ENCODE results near the gene SEC11C. TPM values are rescaled to one million over a fixed set of nuclear protein-coding genes. Genes with fewer than 3 reads are reported as not detected.
"Not testable (repeated sequence)": the region's sequence is repeated elsewhere in the genome, so short reads cannot be mapped to it uniquely, and the experiment has no call there.

The SEC11C gene
- total RNA-seq, 1 donor from 2014 or later, result 23.2 TPM

- DNase-seq; intact Hi-C loops (cut with micrococcal nuclease); ATAC-seq: not testable (repeated sequence)
Measured at GRCh38 chr18:59142800-59143416, 3.2 kb downstream of the SEC11C start.

GRCh38 chr18:59143441-59143840, 3.8 kb downstream of the SEC11C start:
- ATAC-seq (no peak), DNase-seq (no peak)
- intact Hi-C loops (cut with micrococcal nuclease), result no loop called here

- ATAC-seq, result no peak
- no peak for DNase-seq
- intact Hi-C loops (cut with micrococcal nuclease), result no loop called here
Measured at GRCh38 chr18:59144483-59144882, 4.8 kb downstream of the SEC11C start.

- intact Hi-C loops (cut with micrococcal nuclease), result no loop called here
- DNase-seq (no peak), ATAC-seq (no peak)
Measured at GRCh38 chr18:59145055-59145454, 5.4 kb downstream of the SEC11C start.

GRCh38 chr18:59148192-59148591, 8.5 kb downstream of the SEC11C start:
- DNase-seq (no peak), ATAC-seq (no peak)
- intact Hi-C loops (cut with micrococcal nuclease), result no loop called here

GRCh38 chr18:59149007-59149406, 9.3 kb downstream of the SEC11C start:
- intact Hi-C loops (cut with micrococcal nuclease), result no loop called here
- no peak for DNase-seq
- ATAC-seq, result no peak

- intact Hi-C loops (cut with micrococcal nuclease), result no loop called here
- ATAC-seq (no peak), DNase-seq (no peak)
Measured at GRCh38 chr18:59149416-59149815, 9.7 kb downstream of the SEC11C start.

- DNase-seq (no peak), ATAC-seq (no peak)
- intact Hi-C loops (cut with micrococcal nuclease), result no loop called here
Measured at GRCh38 chr18:59150236-59150635, 10.6 kb downstream of the SEC11C start.

GRCh38 chr18:59155153-59155552, 15.5 kb downstream of the SEC11C start:
- DNase-seq (no peak), ATAC-seq (no peak)
- intact Hi-C loops (cut with micrococcal nuclease), result no loop called here

GRCh38 chr18:59156316-59156715, 16.6 kb downstream of the SEC11C start:
- no peak for ATAC-seq
- intact Hi-C loops (cut with micrococcal nuclease), result no loop called here
- DNase-seq, result no peak

GRCh38 chr18:59159265-59159664, 19.6 kb downstream of the SEC11C start:
- intact Hi-C loops (cut with micrococcal nuclease), result no loop called here
- no peak for ATAC-seq
- no peak for DNase-seq

- DNase-seq (no peak), ATAC-seq (no peak)
- intact Hi-C loops (cut with micrococcal nuclease), result no loop called here
Measured at GRCh38 chr18:59159986-59160385, 20.3 kb downstream of the SEC11C start.

GRCh38 chr18:59172664-59173249, 33.1 kb downstream of the SEC11C start:
- intact Hi-C loops (cut with micrococcal nuclease), result no loop called here
- ATAC-seq, result no peak
- no peak for DNase-seq

GRCh38 chr18:59177485-59177884, 37.8 kb downstream of the SEC11C start:
- ATAC-seq, result no peak
- intact Hi-C loops (cut with micrococcal nuclease), result no loop called here
- DNase-seq, result no peak

GRCh38 chr18:59180150-59180845, 40.6 kb downstream of the SEC11C start:
- ATAC-seq (no peak), DNase-seq (no peak)
- intact Hi-C loops (cut with micrococcal nuclease), result no loop called here

- intact Hi-C loops (cut with micrococcal nuclease), result no loop called here
- DNase-seq (no peak), ATAC-seq (no peak)
Measured at GRCh38 chr18:59182673-59183072, 43.0 kb downstream of the SEC11C start.

- ATAC-seq, result no peak
- DNase-seq, result no peak
- intact Hi-C loops (cut with micrococcal nuclease), result no loop called here
Measured at GRCh38 chr18:59189008-59189407, 49.3 kb downstream of the SEC11C start.

GRCh38 chr18:59189746-59190145, 50.1 kb downstream of the SEC11C start:
- ATAC-seq (no peak), DNase-seq (no peak)
- intact Hi-C loops (cut with micrococcal nuclease), result no loop called here

GRCh38 chr18:59196161-59196725, 56.6 kb downstream of the SEC11C start:
- DNase-seq (no peak), ATAC-seq (no peak)
- intact Hi-C loops (cut with micrococcal nuclease), result no loop called here

GRCh38 chr18:59197636-59198035, 58.0 kb downstream of the SEC11C start:
- ATAC-seq (no peak), DNase-seq (no peak)
- intact Hi-C loops (cut with micrococcal nuclease), result no loop called here
